Neural progenitor cell (in vitro differentiated cells): Measurements from ENCODE around the gene FAM180B.

Source experiments
- EZH2 ChIP-seq: fragments of 200-600 bp; sonication (generic); IDR thresholded peaks from 2 replicates; pipeline ENCODE4 v1.6.1; 2017; ENCODE audit warnings: antibody characterized with exemption, mild to moderate bottlenecking, moderate library complexity
- EZH2phosphoT487 ChIP-seq: fragments of 200-600 bp; sonication (generic); IDR thresholded peaks from 2 replicates; pipeline ENCODE4 v1.6.1; 2017; ENCODE audit warnings: antibody characterized with exemption
- TF ChIP-seq, protein P1 (sequence below): fragments of 200-600 bp; sonication (generic); IDR thresholded peaks from 2 replicates; pipeline ENCODE4 v1.5.1; 2017; ENCODE audit warnings: antibody characterized with exemption, mild to moderate bottlenecking

DNA sequence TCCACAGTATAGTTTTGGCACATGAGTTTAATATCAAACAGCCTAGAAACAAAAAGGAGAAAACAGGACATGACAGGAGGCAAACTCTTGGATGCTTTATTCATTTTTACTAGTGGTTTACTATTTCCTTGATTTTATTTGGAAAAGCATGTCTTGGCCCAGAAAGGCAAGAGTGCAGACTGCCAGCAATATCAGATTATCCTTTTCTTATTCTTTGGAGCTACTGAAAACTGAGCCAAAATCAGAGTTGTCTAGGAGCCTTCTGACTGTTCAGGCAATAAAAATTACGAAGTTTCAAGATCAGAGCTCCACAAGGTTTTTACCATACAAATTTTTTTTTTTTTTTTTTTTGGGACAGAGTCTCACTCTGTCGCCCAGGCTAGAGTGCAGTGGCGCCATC, 49.6 kb upstream of the FAM180B start:
- TF ChIP-seq, protein P1, sequence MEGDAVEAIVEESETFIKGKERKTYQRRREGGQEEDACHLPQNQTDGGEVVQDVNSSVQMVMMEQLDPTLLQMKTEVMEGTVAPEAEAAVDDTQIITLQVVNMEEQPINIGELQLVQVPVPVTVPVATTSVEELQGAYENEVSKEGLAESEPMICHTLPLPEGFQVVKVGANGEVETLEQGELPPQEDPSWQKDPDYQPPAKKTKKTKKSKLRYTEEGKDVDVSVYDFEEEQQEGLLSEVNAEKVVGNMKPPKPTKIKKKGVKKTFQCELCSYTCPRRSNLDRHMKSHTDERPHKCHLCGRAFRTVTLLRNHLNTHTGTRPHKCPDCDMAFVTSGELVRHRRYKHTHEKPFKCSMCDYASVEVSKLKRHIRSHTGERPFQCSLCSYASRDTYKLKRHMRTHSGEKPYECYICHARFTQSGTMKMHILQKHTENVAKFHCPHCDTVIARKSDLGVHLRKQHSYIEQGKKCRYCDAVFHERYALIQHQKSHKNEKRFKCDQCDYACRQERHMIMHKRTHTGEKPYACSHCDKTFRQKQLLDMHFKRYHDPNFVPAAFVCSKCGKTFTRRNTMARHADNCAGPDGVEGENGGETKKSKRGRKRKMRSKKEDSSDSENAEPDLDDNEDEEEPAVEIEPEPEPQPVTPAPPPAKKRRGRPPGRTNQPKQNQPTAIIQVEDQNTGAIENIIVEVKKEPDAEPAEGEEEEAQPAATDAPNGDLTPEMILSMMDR, result no peak
- TF ChIP-seq EZH2, result no peak
- TF ChIP-seq EZH2phosphoT487, result no peak
